ENCODE measurements around the gene C1QTNF1.

DNA sequence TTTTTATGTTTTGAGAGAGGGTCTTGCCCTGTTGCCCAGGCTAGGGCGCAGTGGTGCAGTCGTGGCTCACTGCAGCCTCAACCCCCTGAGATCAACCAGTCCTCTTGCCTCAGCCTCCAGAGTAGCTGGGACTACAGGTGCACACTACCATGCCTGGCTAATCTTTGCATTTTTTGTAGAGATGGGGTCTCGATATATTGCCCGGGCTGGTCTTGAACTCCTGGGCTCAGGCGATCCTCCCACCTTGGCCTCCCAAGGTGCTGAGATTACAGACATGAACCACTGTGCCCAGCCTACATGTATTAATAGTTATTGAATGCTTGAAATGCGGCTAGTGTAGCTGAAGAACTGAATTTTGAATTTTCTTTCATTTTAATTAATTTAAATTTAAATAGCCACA lies 12.2 kb downstream of the C1QTNF1 start:
- TF ChIP-seq, protein P1, sequence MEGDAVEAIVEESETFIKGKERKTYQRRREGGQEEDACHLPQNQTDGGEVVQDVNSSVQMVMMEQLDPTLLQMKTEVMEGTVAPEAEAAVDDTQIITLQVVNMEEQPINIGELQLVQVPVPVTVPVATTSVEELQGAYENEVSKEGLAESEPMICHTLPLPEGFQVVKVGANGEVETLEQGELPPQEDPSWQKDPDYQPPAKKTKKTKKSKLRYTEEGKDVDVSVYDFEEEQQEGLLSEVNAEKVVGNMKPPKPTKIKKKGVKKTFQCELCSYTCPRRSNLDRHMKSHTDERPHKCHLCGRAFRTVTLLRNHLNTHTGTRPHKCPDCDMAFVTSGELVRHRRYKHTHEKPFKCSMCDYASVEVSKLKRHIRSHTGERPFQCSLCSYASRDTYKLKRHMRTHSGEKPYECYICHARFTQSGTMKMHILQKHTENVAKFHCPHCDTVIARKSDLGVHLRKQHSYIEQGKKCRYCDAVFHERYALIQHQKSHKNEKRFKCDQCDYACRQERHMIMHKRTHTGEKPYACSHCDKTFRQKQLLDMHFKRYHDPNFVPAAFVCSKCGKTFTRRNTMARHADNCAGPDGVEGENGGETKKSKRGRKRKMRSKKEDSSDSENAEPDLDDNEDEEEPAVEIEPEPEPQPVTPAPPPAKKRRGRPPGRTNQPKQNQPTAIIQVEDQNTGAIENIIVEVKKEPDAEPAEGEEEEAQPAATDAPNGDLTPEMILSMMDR (IDR thresholded peaks at IDR 0.05): no peak
- no peak for TF ChIP-seq POLR2A (IDR thresholded peaks at IDR 0.05)

Data from suprapubic skin (tissue), 3 donors.